Amygdala (tissue), 56 donors: Measurements from ENCODE around the gene TENT4B.

ENCODE experiments used
- DNase-seq, 56 donors: peaks; one replicate each; lab custom pipeline; 2025; lab: John Stamatoyannopoulos, UW

Gene TENT4B

GRCh38 chr16:50192386-50193050, 39.4 kb downstream of the TENT4B start:
- no peak for DNase-seq

DNA sequence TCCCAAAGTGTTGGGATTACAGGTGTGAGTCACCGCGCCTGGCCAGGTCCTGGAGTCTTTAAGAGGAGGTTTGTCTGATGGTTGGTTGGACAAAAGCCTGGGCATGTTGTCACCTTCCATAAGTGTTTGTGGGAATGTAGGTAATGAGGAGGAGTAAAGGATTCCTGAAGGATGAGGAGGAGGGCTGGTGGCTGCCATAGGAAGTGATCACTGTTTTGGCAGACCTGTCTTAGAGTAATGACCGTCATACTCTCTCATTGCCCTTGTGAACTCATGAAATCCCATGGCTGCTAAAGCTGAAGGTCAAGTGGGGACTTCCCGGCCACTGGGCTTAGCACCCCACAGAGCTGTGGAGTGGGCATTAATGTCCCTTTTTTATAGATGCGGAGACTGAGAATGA, 40.5 kb downstream of the TENT4B start:
- no peak for DNase-seq

DNA sequence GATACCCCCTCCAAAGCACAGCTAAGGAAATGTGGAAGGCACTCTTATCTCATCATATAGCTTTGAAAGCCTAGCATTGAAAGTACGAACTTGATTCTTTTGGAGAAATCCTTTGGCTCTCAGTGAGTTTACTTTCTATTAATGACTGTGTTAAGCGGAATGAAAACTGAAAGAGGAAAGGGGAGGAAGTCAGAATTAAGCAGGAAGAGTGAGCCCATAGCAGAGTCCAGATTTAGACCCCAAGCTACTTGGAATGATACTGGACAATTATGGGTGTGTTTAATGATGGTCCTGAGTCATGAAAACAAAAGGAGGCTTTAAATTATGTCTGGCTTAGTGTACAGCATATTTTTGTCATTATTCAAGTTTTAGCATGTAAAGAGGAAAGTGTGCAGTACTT, 42.2 kb downstream of the TENT4B start:
- no peak for DNase-seq

DNA sequence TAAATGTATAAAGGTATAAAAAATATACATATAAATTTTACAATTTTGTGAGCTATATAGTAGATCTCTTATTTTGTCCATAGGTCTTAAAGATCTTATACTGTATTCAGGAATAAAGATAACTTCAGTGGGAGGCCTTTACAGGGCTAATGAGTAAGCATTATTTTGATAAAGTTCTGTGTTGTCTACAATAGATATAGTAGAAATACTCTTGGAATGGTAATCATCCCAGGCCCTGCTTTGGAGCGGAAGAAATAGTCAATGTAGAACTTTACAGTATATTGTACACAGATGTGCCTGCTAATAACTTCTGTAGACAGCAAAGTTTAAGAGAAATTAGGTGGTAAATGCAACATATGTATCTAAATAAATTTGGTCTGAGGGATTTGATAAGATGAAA, 42.6 kb downstream of the TENT4B start:
- no peak for DNase-seq

- no peak for DNase-seq
Observed at GRCh38 chr16:50197582-50197981, 44.5 kb downstream of the TENT4B start.

DNA sequence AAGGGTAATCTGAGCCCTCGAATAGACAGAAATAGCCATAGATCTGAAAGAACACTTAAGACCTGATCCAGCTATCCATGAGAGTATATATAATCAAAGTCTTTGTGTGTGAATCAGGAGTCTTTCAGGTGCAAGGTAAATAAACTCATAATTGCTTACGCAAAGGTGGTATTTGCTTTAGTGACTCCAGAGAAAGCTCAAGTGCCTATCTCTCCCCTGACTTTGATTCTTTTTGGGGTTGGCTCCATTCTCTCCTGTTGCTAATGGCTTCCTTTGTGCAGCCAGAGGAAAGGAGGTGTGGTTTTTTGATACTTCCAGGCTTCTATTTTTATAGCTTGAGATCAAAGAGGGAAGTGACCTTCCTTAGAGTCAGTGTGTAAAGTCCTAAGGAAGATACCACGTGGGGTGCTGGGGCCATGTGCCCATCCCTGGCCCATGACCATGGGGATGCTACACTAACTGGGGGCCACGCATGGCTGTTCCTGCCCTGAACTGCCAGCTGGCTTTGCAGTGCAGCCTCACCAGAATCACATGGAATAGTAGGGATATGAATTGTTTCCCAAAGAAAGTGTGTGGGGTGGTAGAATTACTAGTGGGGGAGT, 45.8 kb downstream of the TENT4B start:
- DNase-seq, result no peak

GRCh38 chr16:50201787-50202186, 48.7 kb downstream of the TENT4B start:
- no peak for DNase-seq

DNA sequence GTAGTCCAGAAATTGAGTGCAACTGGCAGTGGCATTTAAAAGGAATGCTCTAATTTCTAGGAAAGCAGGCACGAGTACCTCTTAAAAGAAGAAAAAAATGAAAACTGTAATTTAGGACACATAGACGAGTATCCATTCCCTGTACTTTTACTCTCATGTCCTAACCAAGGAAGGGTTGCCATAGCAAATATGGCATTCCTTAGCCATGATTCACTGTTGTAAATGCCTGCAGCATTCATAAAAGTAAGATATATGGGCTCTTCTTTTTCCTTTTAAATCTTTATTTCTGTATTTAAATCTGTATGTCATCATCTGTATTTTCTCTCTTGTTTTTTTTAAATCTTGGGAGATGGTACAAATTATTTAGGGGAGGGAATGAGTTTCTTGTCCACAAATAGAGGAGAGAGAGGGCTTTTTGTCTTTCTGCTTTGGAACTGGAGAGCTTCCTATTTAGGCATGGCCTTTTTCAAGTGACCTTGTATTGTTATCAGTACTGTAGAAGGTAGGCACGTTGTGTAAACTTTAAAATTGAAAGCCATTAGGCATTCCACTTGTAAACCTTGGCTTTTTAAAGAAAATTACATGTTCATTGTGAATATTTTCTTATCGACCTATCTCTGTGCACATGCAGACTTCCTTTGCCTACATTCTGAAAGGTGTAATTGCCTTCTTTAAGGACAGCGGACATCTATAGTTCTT, 50.0 kb downstream of the TENT4B start:
- no peak for DNase-seq

GRCh38 chr16:50203681-50204080, 50.6 kb downstream of the TENT4B start:
- no peak for DNase-seq

GRCh38 chr16:50204453-50205108, 51.5 kb downstream of the TENT4B start:
- no peak for DNase-seq

DNA sequence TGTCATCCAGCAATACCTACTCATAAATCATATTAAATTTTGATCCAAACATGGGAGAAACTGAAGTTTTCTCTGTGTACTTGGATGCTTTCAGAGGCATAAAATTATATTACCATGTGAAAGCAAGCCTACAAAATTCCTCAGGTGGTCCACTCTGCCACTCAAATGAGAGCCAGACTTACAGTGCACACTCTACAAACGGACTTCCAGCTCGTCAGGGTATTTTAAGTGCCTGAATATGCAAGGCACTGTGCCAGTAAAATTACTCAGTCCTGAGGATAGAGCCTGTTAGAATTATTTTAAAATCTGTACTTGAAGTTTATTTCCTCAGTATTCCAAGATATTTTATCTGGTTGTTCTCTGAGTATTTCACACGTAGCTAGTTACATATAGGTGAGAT, 54.5 kb downstream of the TENT4B start:
- DNase-seq, result no peak

GRCh38 chr16:50208460-50208931, 55.4 kb downstream of the TENT4B start:
- DNase-seq, result no peak

DNA sequence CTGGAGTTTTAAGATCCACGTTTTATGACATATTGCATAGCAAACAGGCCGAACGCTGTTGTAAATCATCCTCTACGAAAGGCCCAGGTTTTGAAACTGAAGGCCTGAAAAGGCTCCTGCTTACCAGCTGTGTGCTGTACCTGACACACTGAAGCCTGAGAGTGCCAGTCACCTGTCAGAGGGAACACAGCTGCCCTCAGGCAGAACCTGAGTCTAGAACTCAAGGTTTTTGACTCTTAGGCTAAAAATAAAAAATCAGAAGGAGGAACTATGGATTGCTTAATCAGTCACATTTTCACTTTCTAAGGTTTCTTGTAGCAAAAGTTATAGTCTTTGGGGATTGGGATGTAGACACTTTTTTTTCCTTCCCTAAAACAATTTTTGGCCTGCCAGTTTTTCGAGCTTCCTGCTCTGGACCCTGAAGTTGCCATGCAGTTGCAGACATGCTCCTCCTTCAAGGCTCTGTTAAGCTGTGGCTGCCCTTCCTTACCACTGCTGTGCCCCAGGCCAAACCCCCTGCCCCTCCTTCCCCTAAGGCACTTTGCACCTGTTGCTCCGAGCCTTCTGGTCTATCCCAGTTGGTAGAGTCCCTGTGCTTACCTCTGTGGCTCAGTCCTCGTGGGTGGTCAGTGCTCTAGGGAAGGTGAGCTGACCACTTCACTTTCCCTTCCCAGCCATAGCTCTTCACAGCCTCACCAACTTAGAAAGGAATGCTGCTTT, 56.6 kb downstream of the TENT4B start:
- DNase-seq, result no peak

GRCh38 chr16:50210266-50211038, 57.3 kb downstream of the TENT4B start:
- DNase-seq, result peak in 53 of 56 donors; percentile 10 to 87 (median 58)

- DNase-seq, result peak in 1 of 56 donors; percentile 19
Observed at GRCh38 chr16:50213939-50214519, 60.9 kb downstream of the TENT4B start.

- no peak for DNase-seq
Observed at GRCh38 chr16:50215680-50216079, 62.6 kb downstream of the TENT4B start.

- no peak for DNase-seq
Observed at GRCh38 chr16:50216231-50216630, 63.1 kb downstream of the TENT4B start.

DNA sequence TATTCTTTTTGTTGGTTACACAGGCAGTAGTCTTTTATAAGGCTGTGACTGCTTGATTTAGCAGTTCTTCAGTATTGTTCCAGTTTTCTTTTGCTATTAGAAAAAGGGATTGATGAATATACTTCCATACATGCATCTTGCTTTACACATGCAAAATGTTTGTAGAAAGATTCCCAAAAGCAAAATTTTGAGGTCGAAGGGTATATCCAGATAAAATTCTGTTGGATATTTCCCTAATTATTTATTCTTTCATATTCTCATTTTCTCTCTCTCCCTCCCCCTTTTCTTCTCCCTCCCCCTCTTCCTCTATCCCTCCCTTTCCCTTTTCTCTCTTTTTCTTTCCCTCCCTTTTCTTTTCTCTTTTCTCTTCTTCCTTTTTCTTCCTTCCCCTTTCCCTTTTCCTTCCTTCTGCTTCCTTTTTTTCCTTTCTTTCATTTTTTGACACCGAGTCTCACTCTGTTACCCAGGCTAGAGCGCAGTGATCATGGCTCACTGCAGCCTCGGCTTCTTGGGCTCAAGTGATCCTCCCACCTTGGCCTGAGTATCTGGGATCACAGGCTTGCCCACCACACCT, 66.4 kb downstream of the TENT4B start:
- DNase-seq, result no peak

DNA sequence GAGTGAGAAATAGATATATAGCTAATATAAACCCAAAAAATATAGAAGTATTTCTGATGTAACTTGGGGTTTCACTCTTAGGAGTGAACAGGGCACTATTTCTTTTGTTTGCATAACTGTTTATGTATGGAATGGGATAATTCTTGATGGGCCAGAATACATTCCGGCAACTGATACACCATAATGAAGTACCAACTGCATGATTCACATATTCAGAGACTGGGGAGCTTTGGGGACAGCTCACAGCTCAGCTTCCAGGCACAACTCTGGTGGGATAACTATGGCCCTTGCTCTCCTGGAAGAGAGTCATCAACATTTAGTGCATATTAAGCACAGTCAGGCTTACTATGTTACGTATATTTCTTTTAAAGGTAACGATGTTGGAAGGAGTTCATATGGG, 71.2 kb downstream of the TENT4B start:
- DNase-seq, result no peak
